Measurements from ENCODE around the gene BAHCC1. TPM values are rescaled to one million over a fixed set of nuclear protein-coding genes. Genes with fewer than 3 reads are reported as not detected.

BAHCC1 gene
- total RNA-seq, 1 donor, result 6.5 TPM

DNA sequence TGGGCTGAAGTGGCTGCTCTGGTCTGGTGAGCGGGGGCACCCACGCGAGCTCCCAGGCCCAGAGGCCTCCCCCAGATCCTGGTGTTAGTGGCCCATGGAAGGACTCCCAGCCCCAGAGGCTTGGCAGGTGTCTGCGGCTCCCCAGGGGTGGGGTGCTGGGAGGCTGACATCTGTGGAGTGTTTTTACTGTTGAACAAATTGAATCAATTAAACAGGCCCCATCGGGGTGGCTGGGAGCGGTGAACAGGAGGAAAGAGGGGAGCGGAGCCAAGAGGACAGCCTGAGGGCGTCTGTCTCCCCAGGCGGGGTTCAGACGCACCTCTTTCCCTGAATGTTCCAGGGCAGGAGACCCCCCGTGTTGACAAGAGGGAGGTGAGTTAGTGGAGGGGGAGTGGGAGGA is 87.4 kb downstream of the BAHCC1 start:
- no peak overlapping the region for H3K4me3 ChIP-seq (ENCODE audit: low read depth, low read length)
- TF ChIP-seq, protein P1, sequence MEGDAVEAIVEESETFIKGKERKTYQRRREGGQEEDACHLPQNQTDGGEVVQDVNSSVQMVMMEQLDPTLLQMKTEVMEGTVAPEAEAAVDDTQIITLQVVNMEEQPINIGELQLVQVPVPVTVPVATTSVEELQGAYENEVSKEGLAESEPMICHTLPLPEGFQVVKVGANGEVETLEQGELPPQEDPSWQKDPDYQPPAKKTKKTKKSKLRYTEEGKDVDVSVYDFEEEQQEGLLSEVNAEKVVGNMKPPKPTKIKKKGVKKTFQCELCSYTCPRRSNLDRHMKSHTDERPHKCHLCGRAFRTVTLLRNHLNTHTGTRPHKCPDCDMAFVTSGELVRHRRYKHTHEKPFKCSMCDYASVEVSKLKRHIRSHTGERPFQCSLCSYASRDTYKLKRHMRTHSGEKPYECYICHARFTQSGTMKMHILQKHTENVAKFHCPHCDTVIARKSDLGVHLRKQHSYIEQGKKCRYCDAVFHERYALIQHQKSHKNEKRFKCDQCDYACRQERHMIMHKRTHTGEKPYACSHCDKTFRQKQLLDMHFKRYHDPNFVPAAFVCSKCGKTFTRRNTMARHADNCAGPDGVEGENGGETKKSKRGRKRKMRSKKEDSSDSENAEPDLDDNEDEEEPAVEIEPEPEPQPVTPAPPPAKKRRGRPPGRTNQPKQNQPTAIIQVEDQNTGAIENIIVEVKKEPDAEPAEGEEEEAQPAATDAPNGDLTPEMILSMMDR (IDR thresholded peaks at IDR 0.05; ENCODE audit: insufficient read depth, low read depth, low read length), result no peak
- DNase-seq (ENCODE audit: low read depth), result peak; percentile 39

DNA sequence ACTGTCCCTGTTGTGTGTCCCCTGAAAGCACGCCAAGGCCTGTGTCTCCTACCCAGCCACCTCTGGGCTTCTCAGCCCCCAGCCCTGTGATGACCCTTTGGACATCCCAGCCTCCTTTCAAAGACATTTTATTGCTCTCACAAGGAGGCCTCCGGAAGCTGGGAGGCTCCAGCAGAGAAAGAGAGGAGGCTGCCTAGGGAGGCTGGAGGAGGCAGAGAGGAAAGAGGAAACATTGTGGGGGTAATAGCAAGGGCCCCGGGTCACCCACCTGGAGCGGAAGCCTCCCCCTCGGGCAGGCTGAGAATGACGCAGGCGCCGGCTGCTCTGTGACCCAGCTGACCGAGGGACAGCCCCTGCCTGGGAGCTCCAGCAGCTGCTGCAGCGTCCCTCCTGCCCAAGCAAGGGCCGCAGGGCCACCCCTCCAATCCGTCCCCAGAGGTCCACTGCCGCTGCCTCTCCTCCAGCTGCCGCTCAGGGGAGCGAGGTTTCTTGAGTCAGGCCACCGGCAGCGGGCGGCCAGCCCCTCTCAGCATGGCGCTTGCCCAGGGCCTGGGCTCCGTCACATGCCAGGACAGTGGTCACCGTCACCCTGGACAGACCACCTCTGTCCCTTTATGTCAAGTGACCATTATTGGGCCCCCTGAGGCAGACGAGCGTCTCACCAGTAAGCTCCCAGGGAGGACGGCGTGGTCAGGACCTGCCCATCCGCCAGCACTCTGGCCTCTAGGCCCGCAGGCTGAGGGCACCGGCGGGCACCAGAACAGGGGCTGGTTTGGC is 88.0 kb downstream of the BAHCC1 start:
- H3K4me3 ChIP-seq (ENCODE audit: low read depth, low read length), result no peak overlapping the region
- TF ChIP-seq, protein P1 (IDR thresholded peaks at IDR 0.05; ENCODE audit: insufficient read depth, low read depth, low read length), result no peak
- DNase-seq (ENCODE audit: low read depth), result peak; percentile 56

DNA sequence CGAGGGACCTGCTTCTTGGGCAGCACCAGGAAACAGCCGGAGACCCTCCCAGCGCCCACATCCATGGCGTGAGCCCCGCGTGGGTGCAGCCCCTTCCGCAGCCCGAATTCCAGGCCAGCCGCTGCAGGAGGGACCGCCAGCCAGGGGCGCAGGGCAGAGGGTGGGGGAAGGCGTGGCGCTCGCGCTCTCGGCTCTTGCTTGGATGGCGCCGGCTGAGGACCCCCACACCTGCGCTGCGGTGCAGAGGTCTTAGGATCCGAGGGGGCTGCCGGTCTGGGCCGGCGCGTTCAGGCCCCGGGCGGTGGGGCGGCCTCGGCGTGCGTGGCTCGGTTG is 88.6 kb downstream of the BAHCC1 start:
- DNase-seq (ENCODE audit: low read depth), result no peak
- TF ChIP-seq, protein P1 (IDR thresholded peaks at IDR 0.05; ENCODE audit: insufficient read depth, low read depth, low read length), result no peak
- peak overlapping the region; percentile 25 for H3K4me3 ChIP-seq (ENCODE audit: low read depth, low read length)

DNA sequence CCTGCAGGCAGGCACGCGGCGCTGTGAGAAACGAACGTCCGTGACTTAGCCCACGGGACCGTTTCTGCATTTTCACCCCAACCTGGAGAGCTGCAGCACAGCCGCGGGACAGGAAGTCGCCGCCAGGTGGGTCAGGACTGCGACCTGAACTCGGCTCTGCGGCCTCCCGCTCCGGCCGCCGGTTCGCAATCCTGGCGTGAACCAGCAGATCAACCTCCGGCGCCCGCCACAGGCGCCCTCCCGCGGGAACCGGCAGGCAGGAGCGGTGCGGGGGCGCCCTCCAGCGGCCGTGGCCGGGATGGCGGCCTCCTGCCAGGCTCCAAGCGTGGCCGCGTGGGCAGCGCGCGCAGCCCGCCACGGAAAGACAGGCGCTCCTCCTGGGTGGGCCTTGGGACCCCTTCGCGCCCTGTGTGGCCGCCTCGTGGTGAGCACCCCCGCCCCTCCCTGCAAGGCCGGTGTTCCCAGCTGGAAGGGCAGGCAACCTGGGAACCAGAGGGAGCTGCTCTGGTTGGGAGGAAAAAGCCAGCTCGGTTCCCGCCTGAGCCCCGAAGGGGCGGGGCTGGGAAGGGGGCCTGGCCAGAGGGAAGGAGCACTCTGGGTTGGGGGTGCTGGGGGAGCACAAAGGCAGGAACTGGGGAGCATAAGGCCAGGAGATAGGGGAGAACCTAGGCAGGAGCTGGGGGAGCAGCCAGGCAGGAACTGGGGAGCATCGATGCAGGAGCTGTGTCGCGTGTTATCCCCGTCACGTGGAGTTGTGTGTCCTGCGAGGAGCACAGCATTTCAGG is 89.1 kb downstream of the BAHCC1 start:
- TF ChIP-seq, protein P1 (IDR thresholded peaks at IDR 0.05; ENCODE audit: insufficient read depth, low read depth, low read length), result peak; percentile 82

DNA sequence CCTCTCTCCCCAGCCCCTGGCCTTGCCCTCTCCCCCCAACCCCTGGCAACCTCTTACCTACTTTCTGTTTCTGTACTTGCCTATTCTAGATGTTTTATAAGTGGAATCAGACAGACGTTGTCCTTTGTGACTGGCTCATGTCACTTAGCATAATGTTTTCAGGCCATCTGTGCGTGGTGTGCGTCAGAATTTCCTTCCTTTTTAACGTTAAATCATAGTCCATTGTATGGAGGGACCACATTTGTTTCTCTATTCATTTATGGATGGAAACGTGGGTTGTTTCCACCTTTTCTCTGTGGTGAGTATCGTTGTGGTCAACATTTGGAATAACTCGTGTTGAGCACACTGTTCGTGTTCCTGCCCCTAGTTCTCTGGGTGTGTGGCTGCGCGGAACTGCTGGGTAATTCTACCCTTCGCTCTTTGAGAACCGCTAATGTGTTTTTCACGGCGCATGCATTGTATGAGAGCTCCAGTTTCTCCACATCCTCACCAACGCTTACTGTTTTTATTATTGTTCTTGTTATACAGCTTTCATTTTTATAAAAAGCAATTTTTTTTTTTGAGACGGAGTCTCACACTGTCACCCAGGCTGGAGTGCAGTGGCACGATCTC is 91.0 kb downstream of the BAHCC1 start:
- DNase-seq (ENCODE audit: low read depth), result no peak
- no peak overlapping the region for H3K4me3 ChIP-seq (ENCODE audit: low read depth, low read length)
- TF ChIP-seq, protein P1 (IDR thresholded peaks at IDR 0.05; ENCODE audit: insufficient read depth, low read depth, low read length), result no peak

More for the DNA sequence above, 89.1 kb downstream of the BAHCC1 start:
- peak; percentile 77 for DNase-seq (ENCODE audit: low read depth)
- peak overlapping the region; percentile 40 for H3K4me3 ChIP-seq (ENCODE audit: low read depth, low read length)

DNA sequence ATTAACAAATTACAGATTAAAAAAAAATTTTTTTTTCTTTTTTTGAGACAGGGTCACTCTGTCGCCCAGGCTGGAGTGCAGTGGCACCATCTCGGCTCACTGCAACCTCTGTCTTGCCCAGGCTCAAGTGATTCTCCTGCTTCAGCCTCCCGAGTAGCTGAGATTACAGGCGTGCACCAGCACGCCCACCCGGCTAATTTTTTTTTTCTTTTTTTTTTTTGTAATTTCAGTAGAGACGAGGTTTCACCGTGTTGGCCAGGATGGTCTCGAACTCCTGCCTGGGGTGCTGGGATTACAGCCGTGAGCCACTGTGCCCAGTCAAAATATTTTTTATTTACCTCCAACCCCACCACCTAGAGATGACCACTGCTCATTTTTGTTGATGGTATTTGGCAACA is 91.8 kb downstream of the BAHCC1 start:
- no peak overlapping the region for H3K4me3 ChIP-seq (ENCODE audit: low read depth, low read length)
- DNase-seq (ENCODE audit: low read depth), result no peak

More for the DNA sequence above, 91.8 kb downstream of the BAHCC1 start:
- TF ChIP-seq, protein P1 (IDR thresholded peaks at IDR 0.05; ENCODE audit: insufficient read depth, low read depth, low read length), result no peak
